Mesenchymal stem cell (in vitro differentiated cells and primary cell): Measurements from ENCODE around the gene MYCBPAP.
A peak's percentile ranks its signal among the peaks of the same experiment; 100 is the strongest.

Experiments
- DNase-seq: peaks from one replicate; pipeline ENCODE4 v3.0.0-alpha.2; 2013
- H2AFZ ChIP-seq: one replicate; pipeline ENCODE4 v1.6.1; 2013; ENCODE audit warnings: low read depth, mild to moderate bottlenecking, control low read depth, inconsistent platforms, low read length, moderate library complexity
- H2AK5ac ChIP-seq: 2 replicates; pipeline ENCODE4 v1.6.1; 2013; ENCODE audit warnings: low read length, moderate library complexity, mild to moderate bottlenecking, inconsistent platforms; ENCODE audit not compliant: severe bottlenecking
- H2BK120ac ChIP-seq: one replicate; pipeline ENCODE4 v1.6.1; 2013; ENCODE audit warnings: low read depth, mild to moderate bottlenecking, inconsistent platforms, low read length, moderate library complexity
- H2BK12ac ChIP-seq, 2 experiments: one replicate each; pipeline ENCODE4 v1.6.1; 2013; ENCODE audit warnings: inconsistent platforms in 2 of 2, low read length in 2 of 2, mild to moderate bottlenecking in 2 of 2, moderate library complexity in 2 of 2, control low read depth in 1 of 2
- H2BK15ac ChIP-seq: one replicate; pipeline ENCODE4 v1.6.1; 2013; ENCODE audit warnings: mild to moderate bottlenecking, low read depth, inconsistent platforms; ENCODE audit not compliant: poor library complexity, severe bottlenecking
- H2BK5ac ChIP-seq: 2 replicates; pipeline ENCODE4 v1.6.1; 2013; ENCODE audit warnings: low read depth, mild to moderate bottlenecking, low read length, control low read depth, inconsistent platforms; ENCODE audit not compliant: poor library complexity, severe bottlenecking
- H3K14ac ChIP-seq, 2 experiments: one replicate each; pipeline ENCODE4 v1.6.1; 2013; ENCODE audit warnings: inconsistent platforms in 2 of 2, low read length in 2 of 2, control low read depth in 1 of 2, mild to moderate bottlenecking in 1 of 2, moderate library complexity in 1 of 2
- H3K18ac ChIP-seq, 2 experiments: one replicate each; pipeline ENCODE4 v1.6.1; 2013; ENCODE audit warnings: inconsistent platforms in 2 of 2, low read length in 2 of 2, control low read depth in 1 of 2, low read depth in 1 of 2, mild to moderate bottlenecking in 1 of 2
- H3K23ac ChIP-seq, 2 experiments: one replicate each; pipeline ENCODE4 v1.6.1; 2013; ENCODE audit warnings: inconsistent platforms in 2 of 2, low read length in 2 of 2, mild to moderate bottlenecking in 2 of 2, moderate library complexity in 2 of 2, control low read depth in 1 of 2
- H3K27ac ChIP-seq: 2 replicates; pipeline ENCODE4 v1.5.1; 2013; ENCODE audit warnings: mild to moderate bottlenecking, moderate library complexity, low read length, control low read depth, inconsistent platforms; ENCODE audit not compliant: poor library complexity, severe bottlenecking
- H3K27me3 ChIP-seq, 2 experiments: 2 replicates each; pipeline versions ENCODE4 v1.6.1 to v1.7.0; 2013; ENCODE audit warnings: low read length in 2 of 2, mild to moderate bottlenecking in 2 of 2, moderate library complexity in 2 of 2, control low read depth in 1 of 2, inconsistent platforms in 1 of 2; ENCODE audit not compliant: control insufficient read depth in 1 of 2, insufficient read depth in 1 of 2
- H3K36me3 ChIP-seq, 2 experiments: 2 replicates each; pipeline versions ENCODE4 v1.6.1 to v1.7.0; 2013; ENCODE audit warnings: low read length in 2 of 2, control low read depth in 1 of 2, inconsistent platforms in 1 of 2, low read depth in 1 of 2, mild to moderate bottlenecking in 1 of 2; ENCODE audit not compliant: insufficient read depth in 2 of 2, control insufficient read depth in 1 of 2
- H3K4ac ChIP-seq, 2 experiments: one replicate each; pipeline ENCODE4 v1.6.1; 2013; ENCODE audit warnings: inconsistent platforms in 2 of 2, low read length in 2 of 2, mild to moderate bottlenecking in 2 of 2, moderate library complexity in 2 of 2, control low read depth in 1 of 2, low read depth in 1 of 2
- H3K4me1 ChIP-seq: 2 replicates; pipeline ENCODE4 v1.6.1; 2013; ENCODE audit warnings: low read depth, low read length, control low read depth; ENCODE audit not compliant: control insufficient read depth, insufficient read depth
- H3K4me2 ChIP-seq: 2 replicates; pipeline ENCODE4 v1.6.1; 2013; ENCODE audit warnings: low read length, mild to moderate bottlenecking, inconsistent platforms; ENCODE audit not compliant: poor library complexity, severe bottlenecking
- H3K4me3 ChIP-seq, 2 experiments: 2 replicates each; pipeline versions ENCODE4 v1.5.1 to v1.7.0; 2013; ENCODE audit warnings: low read length in 2 of 2, mild to moderate bottlenecking in 2 of 2, control low read depth in 1 of 2, low read depth in 1 of 2; ENCODE audit not compliant: insufficient read depth in 1 of 2
- H3K79me1 ChIP-seq: replicated peaks from 2 replicates; pipeline ENCODE4 v1.6.1; 2013; ENCODE audit warnings: mild to moderate bottlenecking, control low read depth, low read length, inconsistent platforms; ENCODE audit not compliant: poor library complexity, severe bottlenecking
- H3K9ac ChIP-seq: 2 replicates; pipeline ENCODE4 v1.7.0; 2013; ENCODE audit warnings: mild to moderate bottlenecking, low read length, moderate library complexity
- H3K9me3 ChIP-seq: 2 replicates; pipeline ENCODE4 v1.7.0; 2013; ENCODE audit warnings: mild to moderate bottlenecking, low read length; ENCODE audit not compliant: control insufficient read depth
- H4K8ac ChIP-seq: one replicate; pipeline ENCODE4 v1.6.1; 2013; ENCODE audit warnings: inconsistent platforms, mild to moderate bottlenecking, low read length, moderate library complexity
- H4K91ac ChIP-seq: one replicate; pipeline ENCODE4 v1.6.1; 2013; ENCODE audit warnings: mild to moderate bottlenecking, low read length, inconsistent platforms
- WGBS: methylation state at CpG from one replicate; pipeline ENCODE4 v1.1.7; 2013; ENCODE audit warnings: mixed read lengths; 5-methylcytosine and 5-hydroxymethylcytosine counted together

The MYCBPAP gene

DNA sequence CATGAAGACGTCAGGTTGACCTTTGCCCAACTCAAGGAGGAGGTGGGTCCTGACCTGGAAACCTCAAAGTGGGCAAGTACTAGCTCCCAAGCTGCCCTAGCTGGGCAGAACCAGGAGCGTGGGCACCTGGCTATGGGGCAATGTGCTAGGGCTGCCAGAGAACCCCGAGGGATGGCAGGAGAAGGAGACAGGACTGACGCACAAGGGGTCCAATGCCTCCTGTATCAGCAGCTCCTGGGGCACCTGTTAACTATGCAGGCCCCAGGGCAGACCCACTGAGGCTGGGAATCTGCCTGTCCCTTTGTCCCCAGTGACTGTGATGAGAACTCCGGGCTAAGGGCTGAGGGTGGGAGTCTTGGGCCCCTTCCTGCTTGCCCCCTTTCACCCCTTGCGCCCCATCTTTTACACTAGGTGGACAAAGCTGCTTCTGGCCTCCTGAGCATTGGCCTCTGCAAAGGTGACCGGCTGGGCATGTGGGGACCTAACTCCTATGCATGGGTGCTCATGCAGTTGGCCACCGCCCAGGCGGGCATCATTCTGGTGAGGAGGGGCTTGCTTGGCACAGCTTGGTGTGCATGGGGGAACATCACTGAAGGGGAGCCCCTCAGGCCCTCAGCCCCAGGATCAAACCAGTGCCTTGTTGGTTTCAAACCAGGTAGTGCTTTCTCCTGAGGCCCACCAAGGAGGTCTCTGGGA is 47.3 kb upstream of the MYCBPAP start:
- Histone ChIP-seq H4K8ac (no peak overlapping the region), H3K4me2 (no peak overlapping the region), H3K23ac (no peak overlapping the region), H3K79me1 (no peaks in the 10 kb centered on the region), H3K4me1 (peaks cover 8% of the 10 kb centered on the region), H3K9ac (no peak overlapping the region), H3K4me3 (no peak overlapping the region), H3K18ac (no peak overlapping the region), H3K27ac (no peak overlapping the region), H2BK5ac (no peak overlapping the region), H3K4ac (peak overlapping the region in 1 of 2 experiments; percentile 6), H2BK12ac (no peak overlapping the region), H4K91ac (no peak overlapping the region), H2BK15ac (no peak overlapping the region), H3K27me3 (no peaks in the 10 kb centered on the region), H3K9me3 (no peaks in the 10 kb centered on the region), H2BK120ac (no peak overlapping the region), H3K36me3 (peaks cover 0 to 51% of the 10 kb centered on the region in 2 experiments), H2AK5ac (no peak overlapping the region), H3K14ac (no peak overlapping the region), H2AFZ (no peak overlapping the region)
- DNase-seq, result no peak
- 94% methylated on average over 9 of the region's 9 CpGs for WGBS

DNA sequence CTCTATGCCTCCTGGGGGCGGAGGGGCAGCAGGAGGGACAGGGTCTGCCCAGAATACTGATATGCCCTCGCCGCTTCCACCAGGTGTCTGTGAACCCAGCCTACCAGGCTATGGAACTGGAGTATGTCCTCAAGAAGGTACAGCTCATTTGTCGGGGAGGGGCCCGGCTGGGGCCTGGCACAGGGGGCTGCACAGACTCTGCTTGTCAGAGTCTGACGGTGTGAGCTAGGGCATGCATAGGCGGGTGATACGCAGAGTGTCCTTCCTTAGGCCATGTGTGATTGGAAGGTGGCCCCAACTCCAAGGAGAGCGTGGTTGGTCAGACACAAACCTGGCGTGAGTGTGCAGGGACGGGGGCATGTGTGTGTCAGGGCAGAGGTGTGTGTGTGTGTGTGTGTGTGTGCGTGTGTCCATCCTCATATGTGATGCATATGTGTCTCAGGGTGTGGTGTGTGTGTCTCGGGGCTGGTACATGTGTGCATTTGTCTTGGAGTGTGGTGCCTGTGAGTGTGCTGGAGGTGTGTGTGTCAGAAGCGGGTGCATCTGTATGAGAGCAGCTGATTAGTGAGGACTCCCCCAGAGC is 46.6 kb upstream of the MYCBPAP start:
- H2BK15ac ChIP-seq, result no peak overlapping the region
- 96% methylated on average over 14 of the region's 14 CpGs for WGBS
- no peak overlapping the region for H3K9ac ChIP-seq
- no peak overlapping the region for H3K23ac ChIP-seq
- no peak overlapping the region for H2BK120ac ChIP-seq
- H4K91ac ChIP-seq, result no peak overlapping the region
- H3K4me3 ChIP-seq, result no peak overlapping the region
- H2AK5ac ChIP-seq, result no peak overlapping the region
- H3K4me1 ChIP-seq, result peaks cover 8% of the 10 kb centered on the region
- no peak overlapping the region for H3K18ac ChIP-seq
- H3K14ac ChIP-seq, result peak overlapping the region in 1 of 2 experiments; percentile 2
- DNase-seq, result no peak
- H2AFZ ChIP-seq, result no peak overlapping the region
- H3K36me3 ChIP-seq, result peaks cover 0 to 47% of the 10 kb centered on the region in 2 experiments
- H3K27me3 ChIP-seq, result peaks cover 0 to 4% of the 10 kb centered on the region in 2 experiments
- no peak overlapping the region for H3K4ac ChIP-seq
- no peaks in the 10 kb centered on the region for H3K79me1 ChIP-seq
- H4K8ac ChIP-seq, result no peak overlapping the region
- no peak overlapping the region for H3K27ac ChIP-seq
- H3K9me3 ChIP-seq, result no peaks in the 10 kb centered on the region
- H3K4me2 ChIP-seq, result no peak overlapping the region
- H2BK5ac ChIP-seq, result no peak overlapping the region
- H2BK12ac ChIP-seq, result no peak overlapping the region

DNA sequence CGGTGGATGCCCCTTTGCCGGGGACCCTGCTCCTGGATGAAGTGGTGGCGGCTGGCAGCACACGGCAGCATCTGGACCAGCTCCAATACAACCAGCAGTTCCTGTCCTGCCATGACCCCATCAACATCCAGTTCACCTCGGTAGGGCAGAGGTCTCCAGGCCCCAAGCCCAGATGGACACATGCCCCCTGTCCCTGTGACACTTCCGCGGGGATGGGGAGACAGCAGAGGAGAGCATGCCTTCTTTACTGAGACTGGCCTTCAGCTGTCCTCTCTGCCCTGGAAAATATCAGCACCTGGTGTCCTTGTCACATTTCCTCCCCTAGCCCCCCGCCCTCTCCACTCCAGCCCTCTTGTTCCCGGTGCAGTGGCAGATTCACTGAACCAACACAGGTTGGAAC is 45.8 kb upstream of the MYCBPAP start:
- H2BK120ac ChIP-seq, result no peak overlapping the region
- H4K8ac ChIP-seq, result no peak overlapping the region
- H2BK12ac ChIP-seq, result no peak overlapping the region
- H2AK5ac ChIP-seq, result no peak overlapping the region
- no peak overlapping the region for H3K4me2 ChIP-seq
- H3K4me3 ChIP-seq, result no peak overlapping the region
- H3K27me3 ChIP-seq, result peaks cover under 1 to 12% of the 10 kb centered on the region in 2 experiments
- WGBS, result 87% methylated on average over 9 of the region's 9 CpGs
- no peak overlapping the region for H3K14ac ChIP-seq
- no peak overlapping the region for H3K9ac ChIP-seq
- no peak overlapping the region for H4K91ac ChIP-seq
- H3K9me3 ChIP-seq, result no peaks in the 10 kb centered on the region
- H3K27ac ChIP-seq, result no peak overlapping the region
- H3K79me1 ChIP-seq, result no peaks in the 10 kb centered on the region
- no peak overlapping the region for H2AFZ ChIP-seq
- H2BK15ac ChIP-seq, result no peak overlapping the region
- no peak overlapping the region for H3K4ac ChIP-seq
- no peak overlapping the region for H2BK5ac ChIP-seq
- DNase-seq, result no peak
- no peak overlapping the region for H3K23ac ChIP-seq
- H3K18ac ChIP-seq, result no peak overlapping the region
- peaks cover 0 to 47% of the 10 kb centered on the region in 2 experiments for H3K36me3 ChIP-seq
- peaks cover 8% of the 10 kb centered on the region for H3K4me1 ChIP-seq

- DNase-seq, result no peak
- Histone ChIP-seq H3K27me3 (peaks cover 12 to 29% of the 10 kb centered on the region in 2 experiments), H3K23ac (no peak overlapping the region), H3K14ac (no peak overlapping the region), H3K9ac (no peak overlapping the region), H3K27ac (no peak overlapping the region), H3K4me3 (no peak overlapping the region), H2BK5ac (no peak overlapping the region), H2BK120ac (no peak overlapping the region), H3K36me3 (peaks cover 0 to 56% of the 10 kb centered on the region in 2 experiments), H4K91ac (no peak overlapping the region), H3K4ac (no peak overlapping the region), H3K4me1 (peaks cover 15% of the 10 kb centered on the region), H2AK5ac (no peak overlapping the region), H2BK12ac (no peak overlapping the region), H2AFZ (no peak overlapping the region), H3K4me2 (no peak overlapping the region), H3K9me3 (no peaks in the 10 kb centered on the region), H2BK15ac (no peak overlapping the region), H4K8ac (no peak overlapping the region), H3K79me1 (no peaks in the 10 kb centered on the region), H3K18ac (no peak overlapping the region)
- WGBS, result 100% methylated on average over 3 of the region's 3 CpGs
These were observed 44.1 kb upstream of the MYCBPAP start for GRCh38 chr17:50464121-50464520.
